Ovary (tissue), 9 donors: Measurements from ENCODE around the gene SORCS2. TPM values are rescaled to one million over a fixed set of nuclear protein-coding genes. Genes with fewer than 3 reads are reported as not detected.

Experiments
- DNase-seq, 5 donors: peaks; one replicate each; pipeline ENCODE4 v3.0.0-alpha.2; 2019 to 2020
- H3K27ac ChIP-seq, 2 donors: fragments of 200-600 bp; one replicate each; pipeline versions ENCODE4 v1.5.1 to v1.8.0; 2019 to 2022
- H3K27me3 ChIP-seq: fragments of 200-600 bp; one replicate; pipeline ENCODE4 v1.8.0; 2022
- H3K36me3 ChIP-seq: fragments of 200-600 bp; sonication (generic); one replicate; pipeline ENCODE4 v1.5.1; 2019
- H3K4me1 ChIP-seq: one replicate; pipeline ENCODE4 v1.8.1; 2013; ENCODE audit warnings: mild to moderate bottlenecking, moderate library complexity; ENCODE audit not compliant: insufficient read depth
- H3K4me3 ChIP-seq: fragments of 200-600 bp; sonication (generic); one replicate; pipeline ENCODE4 v1.5.1; 2017
- H3K9me3 ChIP-seq, 2 donors: fragments of 200-600 bp in 1 of 2; sonication (generic) in 1 of 2; one replicate each; pipeline versions ENCODE4 v1.5.1 to v1.8.1; 2013 to 2019; ENCODE audit warnings: mild to moderate bottlenecking in 1 of 2, moderate library complexity in 1 of 2
- CTCF ChIP-seq, 3 donors: fragments of 450-650 bp in 2 of 3; fragments of 200-600 bp in 1 of 3; IDR thresholded peaks; one replicate each; pipeline versions ENCODE4 v1.5.1 to v1.8.0; 2016 to 2022; ENCODE audit warnings: antibody characterized with exemption in 3 of 3, mild to moderate bottlenecking in 1 of 3
- EP300 ChIP-seq: sonication (generic); formaldehyde crosslinking; IDR thresholded peaks from one replicate; pipeline ENCODE4 v1.6.1; 2017; ENCODE audit warnings: antibody characterized with exemption
- POLR2A ChIP-seq: fragments of 450-650 bp; IDR thresholded peaks from one replicate; pipeline ENCODE4 v1.6.1; 2017; ENCODE audit warnings: antibody characterized with exemption, mild to moderate bottlenecking, moderate library complexity
- WGBS, 3 donors: extraction: QIAGEN DNeasy Blood & Tissue Kit in 1 of 3; methylation state at CpG; one replicate each; pipeline versions ENCODE4 v1.1.5 to v1.1.7; 2013 to 2017; 5-methylcytosine and 5-hydroxymethylcytosine counted together
- intact Hi-C, 4 donors: fragments of 100-400 bp; cut with DNase I; formaldehyde crosslinking; loops; one replicate each; pipeline versions ENCODE4 v1.11.0 to v1.15.1; 2022 to 2023
- polyA plus RNA-seq, 2 donors: library from polyadenylated mRNA; stranded (reverse); fragments of 200-250 nt in 1 of 2; fragments of 350-450 nt in 1 of 2; fragmentation: Illumina TruSeq in 1 of 2; extraction: RNeasy Lipid Tissue Mini Kit (QIAGEN cat#74804) in 1 of 2; gene quantifications; one replicate each; pipeline ENCODE4 v1.2.3, GENCODE V29; 2013 to 2014
- total RNA-seq, 7 donors: library from RNA; depleted of rRNA in 2 of 7; stranded (reverse); fragments of >200 nt in 2 of 7; fragmentation: NEBNext Ultra II Directional in 3 of 7; extraction: Animal tissue kit (Norgen Biotek cat#: 25700) in 3 of 7; gene quantifications; one replicate each; pipeline versions ENCODE4 v1.1.0 to v1.2.4, GENCODE V29; 2016 to 2023
- donor health status: DM: no; HTN: no; CAD: no; lungs with moderate emphysema.
- donor health status: DM: no; HTN: no; CAD: no.
- donor health status: Bipolar disorder and iron deficiency.
- donor health status: DM: yes; HTN: yes; CAD: no.
- donor health status: DM: no; HTN: no; CAD: no.
- donor health status: DM: yes; HTN: yes; CAD: no.

The SORCS2 gene
- total and polyA plus RNA-seq, 9 donors: 0.60 to 23.9 (median 7.1) TPM

GRCh38 chr4:7546809-7547367 lies 354.6 kb downstream of the SORCS2 start:
- DNase-seq: no peak
- WGBS, 3 donors: 49 to 54% (median 53%) methylated on average over 4 of the region's 4 CpGs
- Histone ChIP-seq H3K4me1 (no peaks in the 10 kb centered on the region), H3K9me3 (no peaks in the 10 kb centered on the region), H3K36me3 (no peaks in the 10 kb centered on the region), H3K4me3 (no peak overlapping the region), H3K27me3 (no peaks in the 10 kb centered on the region), H3K27ac (no peak overlapping the region)
- intact Hi-C loops: no loop called here
- TF ChIP-seq CTCF (IDR thresholded peaks at IDR 0.05) (no peak), EP300 (no peak), POLR2A (no peak)

DNA sequence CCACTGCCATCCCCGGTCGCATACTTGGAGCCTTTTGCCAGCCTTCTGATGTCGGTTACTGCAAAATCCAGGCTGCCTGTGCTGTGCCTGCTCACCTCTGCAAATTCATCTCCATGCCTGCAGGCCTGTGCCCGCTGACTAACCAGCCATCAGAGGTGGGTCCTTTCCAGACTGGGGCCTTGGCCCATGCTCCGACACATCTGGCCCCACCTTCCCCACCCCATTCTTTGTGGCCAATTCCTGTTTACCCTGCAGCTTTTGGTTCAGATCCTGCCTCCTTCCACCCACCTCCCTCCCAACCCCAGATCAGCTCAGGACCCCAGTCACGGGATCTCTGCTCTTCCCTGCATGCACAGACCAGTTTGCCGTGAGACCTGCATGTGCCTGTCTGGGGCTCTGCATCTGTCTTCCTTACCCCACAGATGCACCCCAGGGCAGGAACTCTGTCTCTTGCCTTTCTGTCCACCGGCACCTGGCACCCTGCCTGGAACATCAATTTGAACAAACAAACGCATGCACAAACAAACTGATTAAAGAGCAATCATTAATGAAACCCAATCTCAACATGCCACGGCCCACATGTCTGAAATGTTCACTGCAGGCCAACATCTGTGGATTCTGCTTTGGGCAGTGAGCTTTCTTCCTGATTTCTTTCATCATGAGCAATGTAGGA lies 355.2 kb downstream of the SORCS2 start:
- no peaks in the 10 kb centered on the region for H3K4me1 ChIP-seq
- no peak for TF ChIP-seq CTCF (IDR thresholded peaks at IDR 0.05)
- no peak overlapping the region for H3K4me3 ChIP-seq
- WGBS, 3 donors: 65 to 70% (median 69%) methylated on average over 10 of the region's 10 CpGs
- H3K36me3 ChIP-seq: no peaks in the 10 kb centered on the region
- H3K27me3 ChIP-seq: no peaks in the 10 kb centered on the region
- DNase-seq: no peak
- no peak overlapping the region for H3K27ac ChIP-seq
- no peaks in the 10 kb centered on the region for H3K9me3 ChIP-seq
- intact Hi-C loops: no loop called here

DNA sequence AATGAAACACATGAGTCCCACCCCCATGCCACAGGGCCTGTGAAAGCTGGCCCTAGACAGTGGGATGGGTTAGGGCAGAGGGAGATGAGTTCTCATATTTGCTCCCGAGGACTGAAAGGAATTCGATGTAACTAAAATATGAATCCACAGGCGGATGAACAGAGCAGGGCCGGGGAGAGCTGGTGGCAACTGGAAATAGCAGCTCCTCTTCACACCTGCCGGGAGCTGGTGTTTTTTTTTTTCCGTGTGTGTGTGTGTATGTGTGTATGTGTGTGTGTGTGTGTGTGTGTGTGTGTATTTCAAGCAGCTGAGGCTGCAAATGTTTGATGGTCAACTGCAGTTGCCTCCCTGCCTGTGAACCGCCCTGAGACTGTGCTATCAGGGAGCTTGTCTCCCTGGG lies 357.5 kb downstream of the SORCS2 start:
- TF ChIP-seq CTCF (IDR thresholded peaks at IDR 0.05): no peak
- Histone ChIP-seq H3K4me3 (no peak overlapping the region), H3K27me3 (no peaks in the 10 kb centered on the region), H3K27ac (no peak overlapping the region), H3K4me1 (no peaks in the 10 kb centered on the region), H3K36me3 (no peaks in the 10 kb centered on the region), H3K9me3 (no peaks in the 10 kb centered on the region)
- intact Hi-C loops: no loop called here
- no peak for DNase-seq
- 86 to 91% (median 87%) methylated on average over 7 of the region's 7 CpGs for WGBS, 3 donors

- Histone ChIP-seq H3K36me3 (no peaks in the 10 kb centered on the region), H3K27me3 (no peaks in the 10 kb centered on the region), H3K9me3 (no peaks in the 10 kb centered on the region), H3K4me3 (no peak overlapping the region), H3K27ac (no peak overlapping the region), H3K4me1 (no peaks in the 10 kb centered on the region)
- TF ChIP-seq POLR2A (no peak), EP300 (no peak), CTCF (IDR thresholded peaks at IDR 0.05) (no peak)
- DNase-seq: no peak
- 81 to 91% (median 86%) methylated on average over 3 of the region's 3 CpGs for WGBS, 3 donors
- intact Hi-C loops: no loop called here
Measured at GRCh38 chr4:7552466-7552865, 360.1 kb downstream of the SORCS2 start.
